MCF 10A (cell line): ENCODE results near the gene NT5C. TPM values are rescaled to one million over a fixed set of nuclear protein-coding genes. Genes with fewer than 3 reads are reported as not detected.

ENCODE experiments used
- BruUV-seq: library from RNA; stranded (reverse); fragments of 400-500 nt; replicated peaks from 2 replicates; lab custom pipeline; 2021; lab: Mats Ljungman, UMichigan
- CTCF ChIA-PET: fragments of 300-600 bp; sonication (Branson Sonifier 250); formaldehyde crosslinking; extraction: SDS; loops from one replicate; lab custom pipeline; 2021; ENCODE audit warnings: antibody characterized with exemption, inconsistent platforms; lab: Yijun Ruan, JAX
- POLR2A ChIA-PET: fragments of 300-600, 350-650 bp; sonication (Branson Sonifier 250); formaldehyde crosslinking; extraction: SDS; loops from one replicate; lab custom pipeline; 2020; ENCODE audit warnings: antibody characterized with exemption, inconsistent platforms; lab: Yijun Ruan, JAX
- DNase-seq: peaks from one replicate; pipeline ENCODE4 v3.0.0-alpha.2; 2018; ENCODE audit not compliant: unreplicated experiment
- H3K27ac Mint-ChIP-seq: one replicate; pipeline ENCODE4 v1.8.0; 2022; ENCODE audit warnings: mild to moderate bottlenecking, low read depth, mixed read lengths; ENCODE audit not compliant: unreplicated experiment
- H3K27me3 Mint-ChIP-seq: one replicate; pipeline ENCODE4 v1.8.0; 2022; ENCODE audit warnings: mixed read lengths; ENCODE audit not compliant: insufficient read depth, unreplicated experiment
- H3K36me3 Mint-ChIP-seq: one replicate; pipeline ENCODE4 v1.8.0; 2022; ENCODE audit warnings: mild to moderate bottlenecking, moderate library complexity, mixed read lengths; ENCODE audit not compliant: insufficient read depth, unreplicated experiment
- H3K4me1 Mint-ChIP-seq: one replicate; pipeline ENCODE4 v1.8.0; 2022; ENCODE audit warnings: mixed read lengths; ENCODE audit not compliant: insufficient read depth, unreplicated experiment
- H3K4me3 Mint-ChIP-seq: one replicate; pipeline ENCODE4 v1.8.0; 2022; ENCODE audit warnings: mild to moderate bottlenecking, moderate library complexity, mixed read lengths; ENCODE audit not compliant: unreplicated experiment
- H3K9me3 Mint-ChIP-seq: one replicate; pipeline ENCODE4 v1.8.0; 2022; ENCODE audit warnings: mixed read lengths; ENCODE audit not compliant: unreplicated experiment
- intact Hi-C: fragments of 100-400 bp; cut with micrococcal nuclease; formaldehyde crosslinking; loops from 2 replicates; pipeline ENCODE4 v1.14.1; 2022
- total RNA-seq: library from RNA; stranded (reverse); gene quantifications from 2 replicates; pipeline ENCODE4 v1.2.3, GENCODE V29; 2022
- TF ChIP-seq, protein P1 (sequence below): fragments of 200-600 bp; IDR thresholded peaks from one replicate; pipeline ENCODE4 v1.8.0; 2022; ENCODE audit warnings: antibody characterized with exemption, mild to moderate bottlenecking; ENCODE audit not compliant: unreplicated experiment

Gene NT5C
- total RNA-seq, 1 experiment from 2014 or later: 113 TPM

DNA sequence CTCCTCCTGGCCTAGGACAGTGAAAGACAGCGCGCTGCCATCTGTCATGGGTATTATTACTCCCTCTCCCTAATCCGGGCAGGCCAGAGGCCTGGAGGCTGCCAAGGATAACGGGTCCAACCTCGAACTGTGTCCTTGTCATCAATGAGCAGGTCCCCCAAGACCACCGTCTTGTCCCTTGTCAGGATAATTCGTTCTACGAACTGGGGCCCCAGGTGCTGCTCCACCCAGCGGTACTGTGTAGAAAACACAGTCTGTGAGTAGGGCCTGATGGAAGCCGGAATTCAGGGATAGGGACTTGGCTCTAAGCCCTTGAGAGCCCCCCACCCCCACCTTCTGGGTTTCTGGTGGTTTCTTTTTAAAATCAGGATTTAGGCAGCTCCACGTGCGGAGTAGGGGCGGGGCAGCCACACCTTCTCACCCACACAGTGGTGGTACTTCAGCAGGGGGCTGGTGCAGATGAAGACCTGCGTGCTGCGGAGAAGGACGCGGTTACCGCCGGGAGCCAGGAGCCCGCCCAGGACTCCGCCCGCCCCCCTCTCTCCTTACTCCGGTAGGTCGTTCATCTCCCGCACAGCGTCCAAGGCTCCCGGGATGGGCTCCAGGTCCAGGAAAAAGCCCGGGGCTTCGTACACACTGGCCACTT, 787 bp downstream of the NT5C start:
- peaks cover 12% of the 10 kb centered on the region for H3K36me3 Mint-ChIP-seq
- TF ChIP-seq, protein P1, sequence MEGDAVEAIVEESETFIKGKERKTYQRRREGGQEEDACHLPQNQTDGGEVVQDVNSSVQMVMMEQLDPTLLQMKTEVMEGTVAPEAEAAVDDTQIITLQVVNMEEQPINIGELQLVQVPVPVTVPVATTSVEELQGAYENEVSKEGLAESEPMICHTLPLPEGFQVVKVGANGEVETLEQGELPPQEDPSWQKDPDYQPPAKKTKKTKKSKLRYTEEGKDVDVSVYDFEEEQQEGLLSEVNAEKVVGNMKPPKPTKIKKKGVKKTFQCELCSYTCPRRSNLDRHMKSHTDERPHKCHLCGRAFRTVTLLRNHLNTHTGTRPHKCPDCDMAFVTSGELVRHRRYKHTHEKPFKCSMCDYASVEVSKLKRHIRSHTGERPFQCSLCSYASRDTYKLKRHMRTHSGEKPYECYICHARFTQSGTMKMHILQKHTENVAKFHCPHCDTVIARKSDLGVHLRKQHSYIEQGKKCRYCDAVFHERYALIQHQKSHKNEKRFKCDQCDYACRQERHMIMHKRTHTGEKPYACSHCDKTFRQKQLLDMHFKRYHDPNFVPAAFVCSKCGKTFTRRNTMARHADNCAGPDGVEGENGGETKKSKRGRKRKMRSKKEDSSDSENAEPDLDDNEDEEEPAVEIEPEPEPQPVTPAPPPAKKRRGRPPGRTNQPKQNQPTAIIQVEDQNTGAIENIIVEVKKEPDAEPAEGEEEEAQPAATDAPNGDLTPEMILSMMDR: peak; percentile 40

DNA sequence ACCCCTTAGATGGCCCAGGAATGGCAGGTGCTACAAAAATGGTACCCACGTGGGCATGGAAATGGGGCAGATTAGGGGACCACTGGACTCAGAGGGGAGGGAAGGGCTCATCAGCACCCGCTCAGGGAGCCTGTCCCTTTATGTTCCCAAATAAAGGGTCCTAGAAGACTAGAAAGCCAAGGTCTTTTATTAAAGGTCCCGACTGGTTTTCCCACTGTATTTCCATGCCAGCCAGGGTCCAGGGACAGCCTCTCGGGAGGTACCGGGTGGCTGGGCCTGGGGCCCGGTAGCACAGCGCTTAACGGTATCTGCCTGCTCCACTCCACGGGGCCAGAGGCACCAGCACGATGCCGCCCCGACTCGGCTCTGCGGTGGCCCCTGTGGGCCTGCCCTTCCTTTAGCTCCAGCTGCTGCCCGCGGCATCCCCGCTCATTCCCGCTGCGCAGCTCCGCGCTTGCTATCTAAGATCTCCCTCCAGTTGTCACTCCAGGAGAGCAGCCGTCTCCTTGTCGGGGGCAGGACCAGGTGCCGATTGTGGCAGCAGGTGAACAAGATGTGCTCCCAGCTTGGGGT, 1.4 kb downstream of the NT5C start:
- H3K27me3 Mint-ChIP-seq: no peaks in the 10 kb centered on the region
- no peaks in the 10 kb centered on the region for H3K9me3 Mint-ChIP-seq
- H3K27ac Mint-ChIP-seq: peak overlapping the region; percentile 63
- ChIA-PET POLR2A (interaction anchor here (0.6 to 4.4 kb wide), 9 partner anchors 14 to 80 kb away, joined by 3 to 32 read pairs (median 5); partner anchors contain the start of genes ARMC7 and JPT1), CTCF (interaction anchor here (0.6 to 8.2 kb wide), 13 partner anchors 10 to 138 kb away, joined by 3 to 100 read pairs (median 3); no protein-coding TSS in a partner anchor)
- TF ChIP-seq, protein P1: no peak
- H3K4me3 Mint-ChIP-seq: peak overlapping the region; percentile 84
- H3K4me1 Mint-ChIP-seq: peaks cover 10% of the 10 kb centered on the region
- peaks cover 8% of the 10 kb centered on the region for H3K36me3 Mint-ChIP-seq
- no TSS peak for BruUV-seq
- intact Hi-C loops: no loop called here
- no peak for DNase-seq

More for the DNA sequence above, 787 bp downstream of the NT5C start:
- Mint-ChIP-seq H3K27ac (peak overlapping the region; percentile 63), H3K4me3 (peak overlapping the region; percentile 84), H3K9me3 (no peaks in the 10 kb centered on the region), H3K27me3 (no peaks in the 10 kb centered on the region), H3K4me1 (peaks cover 7% of the 10 kb centered on the region)
- intact Hi-C loops: loop anchor here (1.0 kb wide), 2 partner anchors 16 to 41 kb away; no protein-coding TSS in a partner anchor
- peak; percentile 71 for DNase-seq
- TSS peak; percentile 56 for BruUV-seq
- CTCF ChIA-PET: interaction anchor here (0.6 to 8.2 kb wide), 14 partner anchors 13 to 148 kb away, joined by 3 to 100 read pairs (median 4); partner anchors contain the start of gene ARMC7
- POLR2A ChIA-PET: interaction anchor here (0.6 to 4.4 kb wide), 15 partner anchors 15 to 221 kb away, joined by 3 to 32 read pairs (median 5); partner anchors contain the start of genes ARMC7, JPT1, MRPL58 and NUP85

- intact Hi-C loops: no loop called here
- H3K27ac Mint-ChIP-seq: no peak overlapping the region
- CTCF ChIA-PET: interaction anchor here (0.6 to 8.2 kb wide), 7 partner anchors 11 to 80 kb away, joined by 3 to 100 read pairs (median 4); no protein-coding TSS in a partner anchor
- no TSS peak for BruUV-seq
- H3K27me3 Mint-ChIP-seq: no peaks in the 10 kb centered on the region
- no peak for DNase-seq
- peaks cover 16% of the 10 kb centered on the region for H3K4me1 Mint-ChIP-seq
- no peaks in the 10 kb centered on the region for H3K9me3 Mint-ChIP-seq
- H3K36me3 Mint-ChIP-seq: peaks cover 8% of the 10 kb centered on the region
- H3K4me3 Mint-ChIP-seq: no peak overlapping the region
- TF ChIP-seq, protein P1: no peak
- POLR2A ChIA-PET: interaction anchor here (0.6 to 4.4 kb wide), 5 partner anchors 14 to 70 kb away, joined by 3 to 32 read pairs (median 4); partner anchors contain the start of genes ARMC7 and JPT1
Measured at GRCh38 chr17:75129576-75129975, 2.0 kb downstream of the NT5C start.
